SH-SY5Y (cell line): Measurements from ENCODE around the gene SLC2A1.

ENCODE experiments used
- GATA2 ChIP-seq: IDR thresholded peaks from 2 replicates; pipeline ENCODE4 v1.6.1; 2011; ENCODE audit warnings: mild to moderate bottlenecking, low read depth, low read length
- GATA3 ChIP-seq: IDR thresholded peaks from 2 replicates; pipeline ENCODE4 v1.6.1; 2011; ENCODE audit warnings: low read depth, mild to moderate bottlenecking, low read length, moderate library complexity

DNA sequence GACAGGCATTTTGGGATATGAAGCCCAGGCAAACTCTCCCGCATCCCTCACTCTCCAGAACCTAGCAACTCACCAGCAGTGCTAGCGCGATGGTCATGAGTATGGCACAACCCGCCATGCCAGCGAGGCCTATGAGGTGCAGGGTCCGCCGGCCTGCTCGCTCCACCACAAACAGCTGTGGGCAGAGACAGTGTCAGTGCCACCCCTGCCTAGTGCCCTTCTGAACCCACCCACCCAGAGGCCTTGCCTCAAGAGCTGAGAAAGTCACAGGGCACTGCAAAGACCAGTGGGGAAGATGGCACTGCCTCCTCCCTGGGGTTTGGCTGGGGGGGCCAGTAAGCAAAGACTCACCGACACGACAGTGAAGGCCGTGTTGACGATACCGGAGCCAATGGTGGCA is 29.8 kb downstream of the SLC2A1 start:
- TF ChIP-seq GATA2 (no peak), GATA3 (no peak)
